ENCODE results near the gene TCTN1. TPM values are rescaled to one million over a fixed set of nuclear protein-coding genes. Genes with fewer than 3 reads are reported as not detected.

The TCTN1 gene
- total and polyA plus RNA-seq, 2 of the 13 experiments (the other 11 are each of a cell fraction or from before 2014, with no cell fraction given), result 13.6 to 16.0 TPM

DNA sequence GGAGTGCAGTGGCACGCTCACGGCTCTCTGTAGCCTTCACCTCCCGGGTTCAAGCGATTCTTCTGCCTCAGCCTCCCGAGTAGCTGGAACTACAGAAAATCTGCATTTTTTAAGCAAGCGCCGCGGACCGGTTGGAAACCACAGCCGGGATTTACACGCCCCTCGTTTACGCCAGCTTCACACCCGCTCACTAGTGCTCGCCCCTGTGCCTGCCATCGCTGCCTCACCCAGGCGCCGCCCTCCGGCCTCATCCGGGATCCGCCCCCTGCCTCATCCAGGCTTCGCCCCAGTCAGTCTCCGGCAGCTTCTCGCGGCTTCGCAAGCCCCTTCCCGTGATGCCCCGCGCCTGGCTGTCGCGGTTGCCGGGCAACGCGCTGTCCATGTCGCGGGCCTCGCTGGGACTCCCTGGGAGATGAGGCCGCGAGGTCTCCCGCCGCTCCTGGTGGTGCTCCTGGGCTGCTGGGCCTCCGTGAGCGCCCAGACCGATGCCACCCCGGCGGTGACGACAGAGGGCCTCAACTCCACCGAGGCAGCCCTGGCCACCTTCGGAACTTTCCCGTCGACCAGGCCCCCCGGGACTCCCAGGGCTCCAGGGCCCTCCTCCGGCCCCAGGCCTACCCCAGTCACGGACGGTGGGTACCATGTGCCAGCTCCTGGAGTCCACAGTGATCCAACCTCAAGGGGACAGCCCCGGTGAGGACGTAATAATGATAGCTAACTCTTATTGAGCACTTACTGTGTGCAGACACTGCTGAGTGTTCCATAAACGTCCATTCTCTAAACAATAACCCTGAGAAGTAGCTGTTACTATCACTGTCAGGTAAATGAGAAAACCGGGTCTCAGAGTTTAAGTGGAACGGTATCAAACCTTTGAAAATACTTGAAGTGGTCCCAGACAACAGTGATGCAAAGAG, at the start of gene TCTN1 (continued):
- TF ChIP-seq, protein P1, sequence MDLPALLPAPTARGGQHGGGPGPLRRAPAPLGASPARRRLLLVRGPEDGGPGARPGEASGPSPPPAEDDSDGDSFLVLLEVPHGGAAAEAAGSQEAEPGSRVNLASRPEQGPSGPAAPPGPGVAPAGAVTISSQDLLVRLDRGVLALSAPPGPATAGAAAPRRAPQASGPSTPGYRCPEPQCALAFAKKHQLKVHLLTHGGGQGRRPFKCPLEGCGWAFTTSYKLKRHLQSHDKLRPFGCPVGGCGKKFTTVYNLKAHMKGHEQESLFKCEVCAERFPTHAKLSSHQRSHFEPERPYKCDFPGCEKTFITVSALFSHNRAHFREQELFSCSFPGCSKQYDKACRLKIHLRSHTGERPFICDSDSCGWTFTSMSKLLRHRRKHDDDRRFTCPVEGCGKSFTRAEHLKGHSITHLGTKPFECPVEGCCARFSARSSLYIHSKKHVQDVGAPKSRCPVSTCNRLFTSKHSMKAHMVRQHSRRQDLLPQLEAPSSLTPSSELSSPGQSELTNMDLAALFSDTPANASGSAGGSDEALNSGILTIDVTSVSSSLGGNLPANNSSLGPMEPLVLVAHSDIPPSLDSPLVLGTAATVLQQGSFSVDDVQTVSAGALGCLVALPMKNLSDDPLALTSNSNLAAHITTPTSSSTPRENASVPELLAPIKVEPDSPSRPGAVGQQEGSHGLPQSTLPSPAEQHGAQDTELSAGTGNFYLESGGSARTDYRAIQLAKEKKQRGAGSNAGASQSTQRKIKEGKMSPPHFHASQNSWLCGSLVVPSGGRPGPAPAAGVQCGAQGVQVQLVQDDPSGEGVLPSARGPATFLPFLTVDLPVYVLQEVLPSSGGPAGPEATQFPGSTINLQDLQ (CRISPR knock-in tag; IDR thresholded peaks at IDR 0.05), result no peak
- TF ChIP-seq ZNF720 (CRISPR knock-in tag; IDR thresholded peaks at IDR 0.05), result no peak
- no peak; the same call in 1 of the 2 replicates for TF ChIP-seq CBX5 (CRISPR knock-in tag; IDR thresholded peaks at IDR 0.05; ENCODE audit: borderline replicate concordance)
- TF ChIP-seq, protein P2, sequence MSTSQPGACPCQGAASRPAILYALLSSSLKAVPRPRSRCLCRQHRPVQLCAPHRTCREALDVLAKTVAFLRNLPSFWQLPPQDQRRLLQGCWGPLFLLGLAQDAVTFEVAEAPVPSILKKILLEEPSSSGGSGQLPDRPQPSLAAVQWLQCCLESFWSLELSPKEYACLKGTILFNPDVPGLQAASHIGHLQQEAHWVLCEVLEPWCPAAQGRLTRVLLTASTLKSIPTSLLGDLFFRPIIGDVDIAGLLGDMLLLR (CRISPR knock-in tag; IDR thresholded peaks at IDR 0.05), result peak; percentile 23; the same call in 1 of the 2 replicates
- TF ChIP-seq NFKBIZ (CRISPR knock-in tag; IDR thresholded peaks at IDR 0.05), result no peak
- no peak for TF ChIP-seq ATF7 (IDR thresholded peaks at IDR 0.05)
- peak; percentile 71; the same call in 1 of the 2 replicates for TF ChIP-seq ATF7 (CRISPR knock-in tag; IDR thresholded peaks at IDR 0.05)
- no peak for TF ChIP-seq ZNF703 (CRISPR knock-in tag; IDR thresholded peaks at IDR 0.05; ENCODE audit: borderline replicate concordance)
- peak; percentile 65 for TF ChIP-seq ZNF709 (CRISPR knock-in tag; IDR thresholded peaks at IDR 0.05)
- TF ChIP-seq, protein P3, sequence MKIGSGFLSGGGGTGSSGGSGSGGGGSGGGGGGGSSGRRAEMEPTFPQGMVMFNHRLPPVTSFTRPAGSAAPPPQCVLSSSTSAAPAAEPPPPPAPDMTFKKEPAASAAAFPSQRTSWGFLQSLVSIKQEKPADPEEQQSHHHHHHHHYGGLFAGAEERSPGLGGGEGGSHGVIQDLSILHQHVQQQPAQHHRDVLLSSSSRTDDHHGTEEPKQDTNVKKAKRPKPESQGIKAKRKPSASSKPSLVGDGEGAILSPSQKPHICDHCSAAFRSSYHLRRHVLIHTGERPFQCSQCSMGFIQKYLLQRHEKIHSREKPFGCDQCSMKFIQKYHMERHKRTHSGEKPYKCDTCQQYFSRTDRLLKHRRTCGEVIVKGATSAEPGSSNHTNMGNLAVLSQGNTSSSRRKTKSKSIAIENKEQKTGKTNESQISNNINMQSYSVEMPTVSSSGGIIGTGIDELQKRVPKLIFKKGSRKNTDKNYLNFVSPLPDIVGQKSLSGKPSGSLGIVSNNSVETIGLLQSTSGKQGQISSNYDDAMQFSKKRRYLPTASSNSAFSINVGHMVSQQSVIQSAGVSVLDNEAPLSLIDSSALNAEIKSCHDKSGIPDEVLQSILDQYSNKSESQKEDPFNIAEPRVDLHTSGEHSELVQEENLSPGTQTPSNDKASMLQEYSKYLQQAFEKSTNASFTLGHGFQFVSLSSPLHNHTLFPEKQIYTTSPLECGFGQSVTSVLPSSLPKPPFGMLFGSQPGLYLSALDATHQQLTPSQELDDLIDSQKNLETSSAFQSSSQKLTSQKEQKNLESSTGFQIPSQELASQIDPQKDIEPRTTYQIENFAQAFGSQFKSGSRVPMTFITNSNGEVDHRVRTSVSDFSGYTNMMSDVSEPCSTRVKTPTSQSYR (CRISPR knock-in tag; IDR thresholded peaks at IDR 0.05; ENCODE audit: borderline replicate concordance), result no peak
- no peak for TF ChIP-seq JUNB (CRISPR knock-in tag; IDR thresholded peaks at IDR 0.05; ENCODE audit: borderline replicate concordance)
- TF ChIP-seq CENPT (CRISPR knock-in tag; IDR thresholded peaks at IDR 0.05; ENCODE audit: low read depth), result no peak
- TF ChIP-seq AGO2 (optimal IDR thresholded peaks at IDR 0.05; ENCODE audit: low read depth, low read length), result no peak
- peak; percentile 48 for TF ChIP-seq NKX3-1 (CRISPR knock-in tag; IDR thresholded peaks at IDR 0.05)
- TF ChIP-seq, protein P4, sequence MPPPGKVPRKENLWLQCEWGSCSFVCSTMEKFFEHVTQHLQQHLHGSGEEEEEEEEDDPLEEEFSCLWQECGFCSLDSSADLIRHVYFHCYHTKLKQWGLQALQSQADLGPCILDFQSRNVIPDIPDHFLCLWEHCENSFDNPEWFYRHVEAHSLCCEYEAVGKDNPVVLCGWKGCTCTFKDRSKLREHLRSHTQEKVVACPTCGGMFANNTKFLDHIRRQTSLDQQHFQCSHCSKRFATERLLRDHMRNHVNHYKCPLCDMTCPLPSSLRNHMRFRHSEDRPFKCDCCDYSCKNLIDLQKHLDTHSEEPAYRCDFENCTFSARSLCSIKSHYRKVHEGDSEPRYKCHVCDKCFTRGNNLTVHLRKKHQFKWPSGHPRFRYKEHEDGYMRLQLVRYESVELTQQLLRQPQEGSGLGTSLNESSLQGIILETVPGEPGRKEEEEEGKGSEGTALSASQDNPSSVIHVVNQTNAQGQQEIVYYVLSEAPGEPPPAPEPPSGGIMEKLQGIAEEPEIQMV (CRISPR knock-in tag; IDR thresholded peaks at IDR 0.05; ENCODE audit: low read depth), result peak; percentile 85
- no peak for TF ChIP-seq PHF21A (CRISPR knock-in tag; IDR thresholded peaks at IDR 0.05)
- peak; percentile 42; the same call in 1 of the 2 replicates for TF ChIP-seq NR2C2 (CRISPR knock-in tag; IDR thresholded peaks at IDR 0.05; ENCODE audit: borderline replicate concordance)
- TF ChIP-seq ZFP41 (CRISPR knock-in tag; IDR thresholded peaks at IDR 0.05; ENCODE audit: borderline replicate concordance), result no peak
- 0 out of 2 replicates have a peak, but pooled peaks have one; percentile 36 for TF ChIP-seq ZSCAN31 (CRISPR knock-in tag; IDR thresholded peaks at IDR 0.05; ENCODE audit: low read depth)
- peak; percentile 72 for TF ChIP-seq THAP11 (CRISPR knock-in tag; IDR thresholded peaks at IDR 0.05)
- no peak for TF ChIP-seq ZNF432 (CRISPR knock-in tag; IDR thresholded peaks at IDR 0.05; ENCODE audit: borderline replicate concordance)
- no peak for TF ChIP-seq CREM (IDR thresholded peaks at IDR 0.05)
- TF ChIP-seq CREM (CRISPR knock-in tag; IDR thresholded peaks at IDR 0.05), result no peak
